Forelimb muscle (tissue), 1 donor: ENCODE measurements around the gene DHX30. TPM values are rescaled to one million over a fixed set of nuclear protein-coding genes. Genes with fewer than 3 reads are reported as not detected.
"Not testable (repeated sequence)": the region's sequence is repeated elsewhere in the genome, so short reads cannot be mapped to it uniquely, and the experiment has no call there.

Experiments
- DNase-seq: peaks from one replicate; pipeline ENCODE4 v3.0.0-alpha.2; 2013; ENCODE audit warnings: low read depth
- polyA plus RNA-seq: library from polyadenylated mRNA; unstranded; fragments of 120-200 nt; gene quantifications from one replicate; pipeline ENCODE4 v1.2.1, GENCODE V29; 2013; ENCODE audit not compliant: insufficient read length

DHX30 gene
- polyA plus RNA-seq, 1 donor = 39.4 TPM

GRCh38 chr3:47877719-47878118, 74.8 kb downstream of the DHX30 start:
- DNase-seq = no peak

- no peak for DNase-seq
Measured at GRCh38 chr3:47882338-47882737, 79.4 kb downstream of the DHX30 start.

- DNase-seq = no peak
Measured at GRCh38 chr3:47884603-47885002, 81.7 kb downstream of the DHX30 start.

DNA sequence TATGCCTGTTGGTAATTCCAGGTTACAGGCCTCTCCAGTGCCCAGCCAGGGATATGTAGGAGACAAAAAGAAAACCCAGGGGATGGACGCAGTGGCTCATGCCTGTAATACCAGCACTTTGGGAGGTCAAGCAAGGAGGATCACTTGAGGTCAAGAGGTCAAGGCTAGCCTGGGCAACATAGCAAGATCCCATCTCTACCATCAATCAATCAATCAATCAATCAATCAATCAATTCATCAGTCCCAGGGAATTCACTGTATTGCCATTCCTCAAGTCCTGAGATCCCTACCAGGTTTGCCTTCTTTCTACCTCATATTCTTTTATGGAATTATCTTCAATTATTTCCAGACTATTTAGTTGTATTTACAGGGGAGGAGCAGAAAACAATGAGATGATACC, 82.2 kb downstream of the DHX30 start:
- no peak for DNase-seq

GRCh38 chr3:47887991-47888390, 85.1 kb downstream of the DHX30 start:
- not testable (repeated sequence) for DNase-seq

- no peak for DNase-seq
Measured at GRCh38 chr3:47888986-47889757, 86.2 kb downstream of the DHX30 start.

GRCh38 chr3:47890126-47890827, 87.3 kb downstream of the DHX30 start:
- no peak for DNase-seq

GRCh38 chr3:47890828-47891612, 88.1 kb downstream of the DHX30 start:
- peak; percentile 34 for DNase-seq

GRCh38 chr3:47891613-47892005, 88.7 kb downstream of the DHX30 start:
- no peak for DNase-seq

GRCh38 chr3:47892286-47893040, 89.5 kb downstream of the DHX30 start:
- no peak for DNase-seq

- no peak for DNase-seq
Measured at GRCh38 chr3:47895241-47895640, 92.3 kb downstream of the DHX30 start.

DNA sequence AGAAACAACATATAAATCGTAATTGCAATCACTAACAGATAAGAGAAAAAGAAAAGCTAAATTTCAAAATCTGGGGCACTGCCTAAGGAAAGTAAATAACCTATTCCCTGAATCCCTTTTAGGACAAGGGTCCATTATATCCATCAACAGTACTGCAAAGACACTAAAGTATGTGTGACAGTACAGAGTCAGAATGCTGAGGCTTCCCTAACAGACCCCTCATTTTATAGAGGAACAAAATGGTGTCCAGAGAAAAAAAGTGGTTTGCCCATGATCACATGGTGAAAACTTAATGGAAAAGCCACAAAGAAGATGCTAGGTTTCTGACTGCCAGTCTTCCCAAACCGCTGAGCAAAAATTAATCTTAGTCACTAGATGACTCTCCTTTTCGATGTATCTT, 93.8 kb downstream of the DHX30 start:
- no peak for DNase-seq

GRCh38 chr3:47897954-47898353, 95.0 kb downstream of the DHX30 start:
- DNase-seq = no peak

DNA sequence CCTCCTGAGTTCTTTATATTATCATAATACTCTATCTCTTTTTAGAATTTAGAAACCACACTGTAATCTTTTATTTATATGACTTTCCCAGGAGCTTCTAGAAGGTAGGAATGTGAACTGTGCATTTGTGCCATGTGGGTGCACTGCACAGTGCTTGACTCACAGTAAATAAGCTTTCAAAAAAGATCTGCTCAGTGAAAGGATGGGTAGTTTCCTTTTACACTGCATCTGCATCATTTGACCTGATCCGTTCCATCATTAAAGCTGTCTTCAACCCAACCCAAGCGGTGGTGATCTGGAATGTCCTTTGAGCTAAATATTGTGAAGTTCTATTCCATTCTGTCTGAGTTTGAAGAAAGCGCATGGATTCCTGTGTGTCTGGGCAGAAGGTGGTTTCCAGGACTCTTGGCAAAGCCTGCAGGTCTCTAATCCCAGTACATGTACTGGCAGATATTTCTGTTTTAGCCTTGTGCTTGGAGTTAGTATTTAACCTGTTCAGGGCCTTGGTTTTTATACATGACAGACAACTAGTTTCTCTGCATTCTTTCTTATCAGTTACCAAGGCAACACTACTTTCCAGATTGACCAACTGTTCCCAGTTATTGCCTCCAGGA, 96.7 kb downstream of the DHX30 start:
- DNase-seq = no peak

Other genes with a start within 250 kb of the DHX30 start
- gene CSPG5, start 224.3 kb upstream of the DHX30 start, polyA plus RNA-seq = 1.8 TPM
- gene SMARCC1, start 21.2 kb upstream of the DHX30 start, polyA plus RNA-seq = 57.4 TPM
- gene MAP4, start 213.3 kb downstream of the DHX30 start, polyA plus RNA-seq = 340 TPM